Loucy (cell line): ENCODE measurements around the gene FAM222B.
A peak's percentile ranks its signal among the peaks of the same experiment; 100 is the strongest.

Experiments used
- H2AFZ ChIP-seq: fragments of 200-600 bp; sonication (generic); 2 replicates; pipeline ENCODE4 v1.6.0; 2016; ENCODE audit warnings: antibody characterized with exemption, mild to moderate bottlenecking, low read length, moderate library complexity
- H3F3A ChIP-seq: fragments of 200-600 bp; 2 replicates; pipeline ENCODE4 v1.6.0; 2016; ENCODE audit warnings: antibody characterized with exemption, low read depth, mild to moderate bottlenecking
- H3K27me3 ChIP-seq: fragments of 200-600 bp; sonication (generic); 2 replicates; pipeline ENCODE4 v1.6.1; 2014; ENCODE audit warnings: low read length, mild to moderate bottlenecking; ENCODE audit not compliant: insufficient read depth, poor library complexity, severe bottlenecking
- H3K36me3 ChIP-seq: fragments of 200-600 bp; sonication (generic); 2 replicates; pipeline ENCODE4 v1.6.1; 2016; ENCODE audit warnings: low read length; ENCODE audit not compliant: insufficient read depth
- H3K4me1 ChIP-seq: fragments of 200-600 bp; sonication (generic); 2 replicates; pipeline ENCODE4 v1.5.1; 2014; ENCODE audit warnings: low read length, mild to moderate bottlenecking; ENCODE audit not compliant: insufficient read depth, poor library complexity, severe bottlenecking
- H3K4me2 ChIP-seq: fragments of 200-600 bp; sonication (generic); 2 replicates; pipeline ENCODE4 v1.6.0; 2014; ENCODE audit warnings: antibody characterized with exemption, low read length, low read depth, mild to moderate bottlenecking; ENCODE audit not compliant: poor library complexity, severe bottlenecking
- H3K4me3 ChIP-seq: fragments of 200-600 bp; sonication (generic); 2 replicates; pipeline ENCODE4 v1.5.1; 2014; ENCODE audit warnings: low read length, mild to moderate bottlenecking, mixed read lengths; ENCODE audit not compliant: poor library complexity, severe bottlenecking
- H3K79me2 ChIP-seq: fragments of 200-600 bp; sonication (generic); 2 replicates; pipeline ENCODE4 v1.6.1; 2014; ENCODE audit warnings: low read length; ENCODE audit not compliant: insufficient read depth
- H3K9ac ChIP-seq: fragments of 200-600 bp; sonication (generic); 2 replicates; pipeline ENCODE4 v1.6.0; 2014; ENCODE audit warnings: mild to moderate bottlenecking, low read depth, low read length, moderate library complexity; ENCODE audit not compliant: poor library complexity, severe bottlenecking
- H3K9me2 ChIP-seq: fragments of 200-600 bp; sonication (generic); replicated peaks from 2 replicates; pipeline ENCODE4 v1.6.1; 2016; ENCODE audit warnings: low read depth, low read length, mixed read lengths
- H3K9me3 ChIP-seq: fragments of 200-600 bp; sonication (generic); 2 replicates; pipeline ENCODE4 v1.6.1; 2014; ENCODE audit warnings: mild to moderate bottlenecking, antibody characterized with exemption, low read length, low read depth; ENCODE audit not compliant: insufficient read depth
- H4K20me1 ChIP-seq: fragments of 200-600 bp; sonication (generic); 2 replicates; pipeline ENCODE4 v1.6.0; 2014; ENCODE audit warnings: antibody characterized with exemption, low read length, mild to moderate bottlenecking; ENCODE audit not compliant: insufficient read depth, poor library complexity, severe bottlenecking
- CTCF ChIP-seq: fragments of 200-600 bp; sonication (generic); conservative IDR thresholded peaks from 2 replicates; pipeline ENCODE4 v1.5.1; 2014; ENCODE audit warnings: mild to moderate bottlenecking, antibody characterized with exemption, low read length
- EZH2phosphoT487 ChIP-seq: fragments of 200-600 bp; IDR thresholded peaks from 2 replicates; pipeline ENCODE4 v1.6.1; 2018; ENCODE audit warnings: antibody characterized with exemption, mild to moderate bottlenecking, moderate library complexity, borderline replicate concordance

FAM222B gene, protein sequence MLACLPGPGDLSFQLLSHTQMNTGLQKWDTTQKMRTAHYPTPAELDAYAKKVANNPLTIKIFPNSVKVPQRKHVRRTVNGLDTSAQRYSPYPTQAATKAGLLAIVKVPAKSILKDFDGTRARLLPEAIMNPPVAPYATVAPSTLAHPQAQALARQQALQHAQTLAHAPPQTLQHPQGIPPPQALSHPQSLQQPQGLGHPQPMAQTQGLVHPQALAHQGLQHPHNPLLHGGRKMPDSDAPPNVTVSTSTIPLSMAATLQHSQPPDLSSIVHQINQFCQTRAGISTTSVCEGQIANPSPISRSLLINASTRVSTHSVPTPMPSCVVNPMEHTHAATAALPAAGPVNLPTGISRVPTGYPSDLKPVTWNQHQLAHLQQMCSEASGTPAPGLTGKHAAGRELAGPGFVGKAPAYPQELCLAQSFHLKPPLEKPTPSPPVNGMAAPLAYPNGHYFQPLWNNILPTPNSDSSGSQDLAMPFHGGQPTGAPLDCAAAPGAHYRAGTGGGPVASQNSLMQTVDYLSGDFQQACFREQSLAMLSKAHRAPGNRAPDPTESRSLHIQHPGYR

GRCh38 chr17:28842282-28843012 lies at the start of gene FAM222B:
FAM222B (minus strand) TSS chr17:28842790; CDS start chr17:28766667, 76,123 bp downstream.
- H3K9me2 ChIP-seq, result no peaks in the 10 kb centered on the region
- no peaks in the 10 kb centered on the region for H3F3A ChIP-seq
- H3K9ac ChIP-seq, result peak within 1 kb of the TSS; percentile 81
- H2AFZ ChIP-seq, result peak within 1 kb of the TSS; percentile 93
- H3K4me3 ChIP-seq, result peak within 1 kb of the TSS; percentile 88
- no peaks in the 10 kb centered on the region for H3K9me3 ChIP-seq
- TF ChIP-seq EZH2phosphoT487, result no peak
- TF ChIP-seq CTCF, result no peak
- peaks cover 17% of the 10 kb centered on the region for H3K4me1 ChIP-seq
- peaks cover 48% of the 10 kb centered on the region for H3K79me2 ChIP-seq
- H3K36me3 ChIP-seq, result no peaks in the 10 kb centered on the region
- H3K27me3 ChIP-seq, result no peaks in the 10 kb centered on the region
- peaks cover 8% of the 10 kb centered on the region for H4K20me1 ChIP-seq
- peak within 1 kb of the TSS; percentile 84 for H3K4me2 ChIP-seq

DNA sequence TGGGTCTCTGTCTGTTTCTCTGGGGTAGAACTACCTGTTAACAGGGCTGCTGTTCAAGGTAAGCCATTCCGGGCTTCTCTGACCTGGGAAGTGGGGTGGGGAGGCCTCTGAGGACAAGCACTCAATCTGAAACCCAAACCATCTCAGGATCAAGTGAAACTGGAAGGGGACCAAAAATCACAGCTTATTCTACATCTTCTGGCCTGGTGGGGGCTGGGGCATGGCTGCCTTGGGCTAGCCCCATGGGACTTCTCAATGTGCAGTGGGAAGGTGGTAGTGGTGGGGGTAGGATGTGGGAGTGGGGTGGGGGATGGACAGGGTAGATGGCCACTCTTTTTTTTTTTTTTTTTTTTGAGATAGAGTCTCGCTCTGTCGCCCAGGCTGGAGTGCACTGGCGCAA lies 49.4 kb upstream of the FAM222B start:
- no peaks in the 10 kb centered on the region for H3K9me2 ChIP-seq
- H3K9me3 ChIP-seq, result no peaks in the 10 kb centered on the region
- H2AFZ ChIP-seq, result no peak overlapping the region
- H3K4me1 ChIP-seq, result peaks cover 36% of the 10 kb centered on the region
- peaks cover 19% of the 10 kb centered on the region for H4K20me1 ChIP-seq
- H3F3A ChIP-seq, result no peaks in the 10 kb centered on the region
- peak overlapping the region; percentile 89 for H3K4me2 ChIP-seq
- no peak overlapping the region for H3K4me3 ChIP-seq
- peaks cover 48% of the 10 kb centered on the region for H3K79me2 ChIP-seq
- H3K9ac ChIP-seq, result no peak overlapping the region
- TF ChIP-seq EZH2phosphoT487, result no peak
- no peak for TF ChIP-seq CTCF
- no peaks in the 10 kb centered on the region for H3K36me3 ChIP-seq
- H3K27me3 ChIP-seq, result no peaks in the 10 kb centered on the region

GRCh38 chr17:28891201-28891600 lies 48.6 kb upstream of the FAM222B start:
- Histone ChIP-seq H3K4me1 (peaks cover 31% of the 10 kb centered on the region), H3F3A (no peaks in the 10 kb centered on the region), H3K4me3 (no peak overlapping the region), H3K79me2 (peaks cover 40% of the 10 kb centered on the region), H3K27me3 (no peaks in the 10 kb centered on the region), H3K9ac (no peak overlapping the region), H4K20me1 (peaks cover 13% of the 10 kb centered on the region), H3K9me2 (no peaks in the 10 kb centered on the region), H3K9me3 (no peaks in the 10 kb centered on the region), H2AFZ (no peak overlapping the region), H3K4me2 (no peak overlapping the region), H3K36me3 (no peaks in the 10 kb centered on the region)
- TF ChIP-seq CTCF (no peak), EZH2phosphoT487 (no peak)
